Esophagus (tissue), 2 donors: ENCODE results near the gene PGAM5. TPM values are rescaled to one million over a fixed set of nuclear protein-coding genes. Genes with fewer than 3 reads are reported as not detected.

Experiments used
- H3K27ac ChIP-seq, 2 donors: one replicate each; pipeline ENCODE4 v1.5.1; 2013; ENCODE audit warnings: low read depth in 2 of 2, mild to moderate bottlenecking in 2 of 2, inconsistent platforms in 1 of 2, low read length in 1 of 2, moderate library complexity in 1 of 2
- H3K27me3 ChIP-seq, 2 donors: one replicate each; pipeline ENCODE4 v1.6.1; 2013; ENCODE audit warnings: low read length in 2 of 2, control low read depth in 1 of 2, mild to moderate bottlenecking in 1 of 2; ENCODE audit not compliant: insufficient read depth in 2 of 2, control insufficient read depth in 1 of 2
- H3K36me3 ChIP-seq, 2 donors: one replicate each; pipeline ENCODE4 v1.6.1; 2013; ENCODE audit warnings: low read length in 1 of 2; ENCODE audit not compliant: control insufficient read depth in 2 of 2, insufficient read depth in 2 of 2
- H3K4me1 ChIP-seq, 2 donors: one replicate each; pipeline ENCODE4 v1.6.1; 2013; ENCODE audit warnings: low read length in 1 of 2; ENCODE audit not compliant: control insufficient read depth in 2 of 2, insufficient read depth in 2 of 2
- H3K4me3 ChIP-seq, 2 donors: one replicate each; pipeline ENCODE4 v1.5.1; 2013; ENCODE audit warnings: low read length in 2 of 2, mild to moderate bottlenecking in 2 of 2, low read depth in 1 of 2, moderate library complexity in 1 of 2
- H3K9me3 ChIP-seq, 2 donors: one replicate each; pipeline ENCODE4 v1.6.1; 2013; ENCODE audit warnings: mild to moderate bottlenecking in 2 of 2, low read depth in 1 of 2, low read length in 1 of 2, moderate library complexity in 1 of 2; ENCODE audit not compliant: control insufficient read depth in 2 of 2, insufficient read depth in 1 of 2
- WGBS, 2 donors: extraction: QIAGEN DNeasy Blood & Tissue Kit; methylation state at CpG; one replicate each; pipeline ENCODE4 v1.1.7; 2013; 5-methylcytosine and 5-hydroxymethylcytosine counted together
- polyA plus RNA-seq, 2 donors: library from polyadenylated mRNA; stranded (reverse); fragments of 200-250 nt; gene quantifications; one replicate each; pipeline ENCODE4 v1.2.3, GENCODE V29; 2013
- donor health status: healthy with polysubstance abuse.
- donor health status: Bipolar disorder and iron deficiency.

PGAM5 gene
- polyA plus RNA-seq, 2 donors, result 19.1 to 20.5 TPM

GRCh38 chr12:132736913-132737312 lies 26.3 kb downstream of the PGAM5 start:
- no peak overlapping the region for H3K4me3 ChIP-seq
- H3K36me3 ChIP-seq, result peaks cover 41 to 69% of the 10 kb centered on the region in 2 donors
- 95% methylated on average over 15 of the region's 15 CpGs for WGBS, 2 donors

DNA sequence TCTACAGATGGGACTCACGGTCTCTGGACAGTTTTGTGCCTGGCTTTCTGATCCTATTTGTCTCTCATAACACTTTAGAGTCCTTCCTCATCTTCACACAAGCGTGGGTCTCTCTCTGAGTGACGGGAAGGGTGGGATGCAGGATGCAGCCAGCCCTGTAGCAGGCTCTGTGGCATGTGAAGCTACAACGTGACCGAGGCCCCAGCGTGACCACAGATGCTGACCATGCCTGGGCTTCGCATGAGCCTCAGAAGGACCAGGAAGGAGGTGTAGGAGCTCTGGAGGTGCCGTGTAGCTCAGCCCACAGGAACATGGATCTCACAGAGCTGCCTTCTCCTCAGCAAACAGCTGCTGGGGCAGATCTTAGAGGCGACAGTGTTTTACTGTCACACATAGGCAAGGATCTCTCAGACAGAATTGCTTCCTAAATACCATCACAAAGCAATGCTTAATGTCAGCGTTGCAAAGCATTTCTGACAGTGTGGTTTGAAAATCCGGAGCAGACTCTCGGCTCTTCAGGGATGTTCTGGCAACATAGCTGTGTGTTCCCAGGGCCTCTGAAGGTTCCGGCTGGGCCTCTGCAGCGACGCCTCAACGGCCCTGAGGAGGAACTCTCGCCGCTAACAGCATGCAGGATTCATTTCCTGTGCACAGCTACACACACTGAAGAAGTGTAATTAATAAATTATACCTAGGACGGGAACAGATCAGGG lies 29.1 kb downstream of the PGAM5 start:
- WGBS, 2 donors, result 90 to 91% methylated on average over 19 of the region's 19 CpGs
- Histone ChIP-seq H3K4me3 (no peak overlapping the region), H3K4me1 (peaks cover 0 to 2% of the 10 kb centered on the region in 2 donors), H3K36me3 (peaks cover 37 to 63% of the 10 kb centered on the region in 2 donors), H3K27me3 (no peaks in the 10 kb centered on the region), H3K9me3 (no peaks in the 10 kb centered on the region), H3K27ac (no peak overlapping the region)

More at GRCh38 chr12:132736913-132737312, 26.3 kb downstream of the PGAM5 start:
- Histone ChIP-seq H3K9me3 (no peaks in the 10 kb centered on the region), H3K27ac (no peak overlapping the region), H3K4me1 (no peaks in the 10 kb centered on the region), H3K27me3 (no peaks in the 10 kb centered on the region)

DNA sequence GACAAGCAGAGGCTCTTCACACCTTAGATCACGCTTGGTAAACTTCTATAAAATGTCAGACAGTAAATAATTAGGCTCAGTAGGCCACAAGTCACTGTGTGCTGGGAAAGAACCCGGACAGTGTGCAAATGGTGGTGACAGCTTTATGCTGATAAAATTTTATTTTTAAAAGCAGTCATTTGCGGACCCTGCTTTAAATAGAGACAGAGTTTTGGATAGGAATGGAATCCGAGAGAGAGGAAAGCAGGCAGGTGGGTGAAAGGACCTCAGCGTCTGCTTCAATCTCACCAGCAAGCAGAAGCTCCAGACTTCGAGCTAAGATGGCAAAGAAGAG lies 29.6 kb downstream of the PGAM5 start:
- Histone ChIP-seq H3K27ac (no peak overlapping the region), H3K27me3 (no peaks in the 10 kb centered on the region), H3K36me3 (peaks cover 36 to 64% of the 10 kb centered on the region in 2 donors), H3K4me1 (peaks cover 0 to 2% of the 10 kb centered on the region in 2 donors), H3K9me3 (no peaks in the 10 kb centered on the region), H3K4me3 (no peak overlapping the region)
- WGBS, 2 donors, result 90 to 92% methylated on average over 6 of the region's 6 CpGs

DNA sequence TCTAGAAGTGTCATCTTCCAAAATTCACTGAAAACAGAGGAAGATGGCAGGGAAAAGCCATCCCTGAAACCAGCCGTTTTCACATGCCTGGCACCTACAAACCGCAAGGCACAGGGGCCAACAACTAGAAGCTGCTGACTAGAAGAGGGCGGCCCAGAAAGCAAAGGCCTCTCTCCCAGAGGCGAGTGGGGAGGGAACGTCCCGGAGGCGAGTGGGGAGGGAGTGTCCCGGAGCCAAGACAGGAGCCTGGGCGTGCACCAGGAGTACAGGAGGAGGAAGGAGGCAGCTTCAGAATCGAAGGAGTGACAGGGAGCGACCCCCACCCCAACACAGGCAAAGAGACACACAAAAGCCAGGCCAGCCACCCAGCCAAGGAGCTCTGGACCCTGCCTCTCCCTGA lies 30.0 kb downstream of the PGAM5 start:
- 87 to 89% methylated on average over 11 of the region's 11 CpGs for WGBS, 2 donors
- peaks cover 36 to 64% of the 10 kb centered on the region in 2 donors for H3K36me3 ChIP-seq

GRCh38 chr12:132741620-132742019 lies 31.0 kb downstream of the PGAM5 start:
- peaks cover 34 to 63% of the 10 kb centered on the region in 2 donors for H3K36me3 ChIP-seq
- 86 to 92% methylated on average over 8 of the region's 8 CpGs for WGBS, 2 donors

More for the DNA sequence above, 30.0 kb downstream of the PGAM5 start:
- H3K4me3 ChIP-seq, result no peak overlapping the region
- H3K27me3 ChIP-seq, result no peaks in the 10 kb centered on the region
- peaks cover 0 to 2% of the 10 kb centered on the region in 2 donors for H3K4me1 ChIP-seq
- H3K27ac ChIP-seq, result no peak overlapping the region
- no peaks in the 10 kb centered on the region for H3K9me3 ChIP-seq

GRCh38 chr12:132743831-132744230 lies 33.2 kb downstream of the PGAM5 start:
- WGBS, 2 donors, result 87 to 94% methylated on average over 13 of the region's 13 CpGs
- no peaks in the 10 kb centered on the region for H3K27me3 ChIP-seq
- peaks cover 0 to 2% of the 10 kb centered on the region in 2 donors for H3K4me1 ChIP-seq
- H3K4me3 ChIP-seq, result no peak overlapping the region
- H3K27ac ChIP-seq, result no peak overlapping the region
- H3K9me3 ChIP-seq, result no peaks in the 10 kb centered on the region
- peaks cover 51 to 72% of the 10 kb centered on the region in 2 donors for H3K36me3 ChIP-seq

More at GRCh38 chr12:132741620-132742019, 31.0 kb downstream of the PGAM5 start:
- Histone ChIP-seq H3K9me3 (no peaks in the 10 kb centered on the region), H3K27me3 (no peaks in the 10 kb centered on the region), H3K4me3 (no peak overlapping the region), H3K4me1 (peaks cover 0 to 2% of the 10 kb centered on the region in 2 donors), H3K27ac (no peak overlapping the region)

- Histone ChIP-seq H3K27ac (no peak overlapping the region), H3K4me1 (peaks cover 0 to 2% of the 10 kb centered on the region in 2 donors), H3K27me3 (no peaks in the 10 kb centered on the region), H3K36me3 (peaks cover 45 to 64% of the 10 kb centered on the region in 2 donors), H3K4me3 (no peak overlapping the region), H3K9me3 (no peaks in the 10 kb centered on the region)
- WGBS, 2 donors, result 87 to 90% methylated on average over 3 of the region's 3 CpGs
Observed at GRCh38 chr12:132746613-132747012, 36.0 kb downstream of the PGAM5 start.

DNA sequence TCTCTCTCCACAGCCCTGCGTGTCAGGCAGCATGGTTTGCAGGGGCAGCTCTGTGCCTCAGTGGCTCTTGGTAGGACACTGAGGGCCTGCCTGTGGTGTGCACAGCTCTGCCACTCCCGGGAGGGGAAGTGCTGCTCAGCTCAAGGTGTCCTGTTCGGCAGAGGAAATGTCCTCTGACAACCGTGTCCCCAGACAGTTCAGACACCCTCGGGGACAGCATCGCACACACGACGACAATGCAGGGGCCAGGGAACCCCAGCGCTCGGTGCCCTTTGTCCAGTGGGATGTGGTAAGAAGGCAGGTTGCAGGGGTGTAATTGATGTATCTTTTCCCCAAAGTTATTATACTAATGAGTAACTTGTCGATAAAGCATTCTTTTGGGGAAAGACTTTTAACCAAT lies 36.8 kb downstream of the PGAM5 start:
- no peaks in the 10 kb centered on the region for H3K9me3 ChIP-seq
- peaks cover 0 to 2% of the 10 kb centered on the region in 2 donors for H3K4me1 ChIP-seq
- no peak overlapping the region for H3K27ac ChIP-seq
- H3K4me3 ChIP-seq, result no peak overlapping the region
- 95% methylated on average over 11 of the region's 11 CpGs for WGBS, 2 donors
- no peaks in the 10 kb centered on the region for H3K27me3 ChIP-seq
- peaks cover 43 to 62% of the 10 kb centered on the region in 2 donors for H3K36me3 ChIP-seq

DNA sequence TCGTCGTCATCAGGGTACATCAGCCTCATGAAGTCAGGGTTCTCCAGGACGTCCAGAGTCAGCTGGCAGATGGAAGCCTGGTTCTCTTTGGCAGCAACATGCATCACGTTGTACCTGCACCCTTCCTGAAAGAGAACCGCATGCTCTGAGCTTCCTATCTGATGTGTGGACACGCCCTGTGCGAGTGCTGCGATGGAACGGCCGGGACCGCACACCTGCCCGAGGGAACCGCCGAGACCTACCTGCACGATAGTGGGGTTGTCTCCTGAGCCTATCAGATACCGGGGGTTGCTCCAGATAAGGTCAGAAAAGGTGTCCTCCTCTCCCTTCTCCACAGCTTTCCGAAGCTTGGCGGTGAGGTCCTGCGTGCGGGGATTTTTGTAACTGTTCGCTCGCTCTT lies 37.3 kb downstream of the PGAM5 start:
- WGBS, 2 donors, result 93 to 96% methylated on average over 22 of the region's 22 CpGs
- Histone ChIP-seq H3K27ac (no peak overlapping the region), H3K27me3 (no peaks in the 10 kb centered on the region), H3K4me1 (no peaks in the 10 kb centered on the region), H3K4me3 (no peak overlapping the region), H3K9me3 (no peaks in the 10 kb centered on the region), H3K36me3 (peaks cover 42 to 58% of the 10 kb centered on the region in 2 donors)

DNA sequence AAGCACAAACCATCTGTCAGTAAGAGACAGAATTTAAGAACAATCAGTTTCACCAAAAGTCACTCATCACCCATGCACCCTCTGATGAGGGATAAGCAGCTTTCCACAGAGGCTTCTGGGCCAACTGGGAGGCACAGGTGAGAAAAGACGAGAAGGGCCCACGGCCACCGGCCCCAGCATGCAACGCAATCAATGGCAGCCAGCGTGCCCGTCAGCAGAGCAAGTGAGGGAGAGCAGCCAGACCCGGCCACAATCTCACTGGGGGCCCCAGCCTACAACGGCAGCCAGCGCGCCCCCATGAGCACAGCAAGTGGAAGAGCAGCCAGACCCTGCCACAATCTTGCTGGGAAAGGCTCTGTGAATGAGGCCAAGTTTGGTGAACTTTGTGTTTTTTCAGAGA lies 37.7 kb downstream of the PGAM5 start:
- Histone ChIP-seq H3K4me1 (no peaks in the 10 kb centered on the region), H3K27ac (no peak overlapping the region), H3K27me3 (no peaks in the 10 kb centered on the region), H3K36me3 (peaks cover 42 to 62% of the 10 kb centered on the region in 2 donors), H3K4me3 (no peak overlapping the region), H3K9me3 (no peaks in the 10 kb centered on the region)
- WGBS, 2 donors, result 86 to 89% methylated on average over 10 of the region's 10 CpGs
